Lung (tissue), 12 donors: ENCODE measurements around the gene C5. TPM values are rescaled to one million over a fixed set of nuclear protein-coding genes. Genes with fewer than 3 reads are reported as not detected.

Source experiments
- ATAC-seq: fragments of 200-7000 bp; cut with Tn5 transposase; one replicate; pipeline ENCODE4 v1.9.1; 2020; ENCODE audit warnings: moderate number of reproducible peaks; ENCODE audit not compliant: insufficient read depth, low FRiP score
- DNase-seq, 3 donors: peaks; one replicate each; pipeline ENCODE4 v3.0.0-alpha.2; 2013 to 2017
- H3K27ac ChIP-seq, 2 donors: one replicate each; pipeline ENCODE4 v1.5.1; 2013; ENCODE audit warnings: mild to moderate bottlenecking in 2 of 2, moderate library complexity in 2 of 2, control low read depth in 1 of 2, inconsistent platforms in 1 of 2, low read depth in 1 of 2, low read length in 1 of 2
- H3K27me3 ChIP-seq, 3 donors: one replicate each; pipeline ENCODE4 v1.5.1; 2013; ENCODE audit warnings: low read length in 2 of 3; ENCODE audit not compliant: control insufficient read depth in 3 of 3, insufficient read depth in 3 of 3
- H3K36me3 ChIP-seq, 4 donors: one replicate each; pipeline ENCODE4 v1.5.1; 2013; ENCODE audit warnings: low read length in 4 of 4, mild to moderate bottlenecking in 1 of 4, moderate library complexity in 1 of 4; ENCODE audit not compliant: control insufficient read depth in 4 of 4, insufficient read depth in 4 of 4
- H3K4me1 ChIP-seq, 5 donors: one replicate each; pipeline ENCODE4 v1.5.1; 2013; ENCODE audit warnings: low read length in 5 of 5, mild to moderate bottlenecking in 2 of 5, moderate library complexity in 1 of 5; ENCODE audit not compliant: control insufficient read depth in 5 of 5, insufficient read depth in 5 of 5
- H3K4me3 ChIP-seq: one replicate; pipeline ENCODE4 v1.5.1; 2013; ENCODE audit warnings: mild to moderate bottlenecking, control low read depth, moderate library complexity
- H3K9ac ChIP-seq, 2 donors: one replicate each; pipeline ENCODE4 v1.5.1; 2013; ENCODE audit warnings: low read length in 2 of 2, control low read depth in 1 of 2; ENCODE audit not compliant: insufficient read depth in 1 of 2
- H3K9me3 ChIP-seq, 4 donors: one replicate each; pipeline ENCODE4 v1.5.1; 2013; ENCODE audit warnings: low read length in 3 of 4, mild to moderate bottlenecking in 1 of 4, moderate library complexity in 1 of 4; ENCODE audit not compliant: control insufficient read depth in 4 of 4, insufficient read depth in 3 of 4
- WGBS, 2 donors: extraction: QIAGEN DNeasy Blood & Tissue Kit; methylation state at CpG; one replicate each; pipeline ENCODE4 v1.1.7; 2013; 5-methylcytosine and 5-hydroxymethylcytosine counted together
- polyA plus RNA-seq, 2 donors: library from polyadenylated mRNA; stranded (reverse); fragments of 200-250 nt; gene quantifications; one replicate each; pipeline ENCODE4 v1.2.1, GENCODE V29; 2013
- total RNA-seq, 2 donors: library from RNA; depleted of rRNA in 1 of 2; stranded (reverse); fragments of >200 nt in 1 of 2; gene quantifications; one replicate each; pipeline ENCODE4 v1.2.1, GENCODE V29; 2014 to 2021
- TF ChIP-seq, protein P1 (sequence below): IDR thresholded peaks from 2 replicates; pipeline ENCODE4 v1.5.1; 2012; ENCODE audit warnings: mild to moderate bottlenecking; ENCODE audit errors: control extremely low read depth, extremely low read depth
- donor health status: control.
- donor health status: control.
- donor health status: Bipolar disorder and iron deficiency.
- donor health status: healthy.
- donor health status: DM: yes; HTN: yes; CAD: no.

The C5 gene
- total and polyA plus RNA-seq, 4 donors: 9.5 to 53.2 (median 13.1) TPM

DNA sequence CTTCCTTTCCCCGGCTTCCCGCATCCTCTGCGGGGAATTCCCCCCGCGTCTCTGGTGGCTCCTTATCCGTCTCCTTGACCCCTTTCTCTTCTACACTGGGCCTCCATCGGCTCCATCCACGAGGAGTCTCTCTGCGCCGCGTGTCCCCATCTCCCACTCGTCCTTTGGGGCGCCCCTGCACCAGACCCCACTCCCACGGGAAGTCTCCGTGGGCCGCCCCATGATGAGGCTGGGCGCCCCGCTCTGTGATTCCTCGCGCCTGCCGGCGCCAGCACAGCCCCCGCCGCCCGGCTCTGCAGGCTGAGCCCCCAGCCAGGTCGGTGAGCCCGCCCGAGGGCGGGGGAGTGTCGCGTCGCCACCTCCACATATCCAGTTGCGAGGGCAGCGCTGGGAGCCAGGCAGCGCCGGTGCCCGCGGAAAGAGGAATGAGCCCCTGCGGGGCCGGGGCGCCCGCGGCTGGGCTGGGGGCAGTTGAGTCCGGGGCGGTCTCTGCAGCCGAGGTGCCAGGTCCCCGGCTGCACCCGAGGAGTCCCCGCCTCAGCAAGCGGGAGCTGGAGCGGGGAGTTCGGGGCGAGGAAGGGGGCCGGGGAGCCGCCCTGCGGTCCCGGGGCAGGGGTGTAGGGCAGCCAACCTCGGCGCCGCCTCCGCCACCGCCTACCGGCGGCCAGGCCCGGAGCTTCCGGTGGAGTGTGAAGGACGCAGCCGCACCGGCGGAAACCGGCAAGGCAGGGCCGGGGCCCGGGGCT lies 121.4 kb downstream of the C5 start:
- WGBS, 2 donors: 1% methylated on average over 59 to 73 of the region's 73 CpGs
- Histone ChIP-seq H3K27me3 (no peaks in the 10 kb centered on the region), H3K4me3 (peak overlapping the region; percentile 67), H3K9ac (peak overlapping the region; percentile 18 to 61), H3K27ac (peak overlapping the region; percentile 84 to 98), H3K4me1 (peaks cover 0 to 32% (median 12%) of the 10 kb centered on the region in 5 donors), H3K36me3 (no peaks in the 10 kb centered on the region), H3K9me3 (peaks cover 0 to 1% (median 0%) of the 10 kb centered on the region in 4 donors)
- TF ChIP-seq, protein P1, sequence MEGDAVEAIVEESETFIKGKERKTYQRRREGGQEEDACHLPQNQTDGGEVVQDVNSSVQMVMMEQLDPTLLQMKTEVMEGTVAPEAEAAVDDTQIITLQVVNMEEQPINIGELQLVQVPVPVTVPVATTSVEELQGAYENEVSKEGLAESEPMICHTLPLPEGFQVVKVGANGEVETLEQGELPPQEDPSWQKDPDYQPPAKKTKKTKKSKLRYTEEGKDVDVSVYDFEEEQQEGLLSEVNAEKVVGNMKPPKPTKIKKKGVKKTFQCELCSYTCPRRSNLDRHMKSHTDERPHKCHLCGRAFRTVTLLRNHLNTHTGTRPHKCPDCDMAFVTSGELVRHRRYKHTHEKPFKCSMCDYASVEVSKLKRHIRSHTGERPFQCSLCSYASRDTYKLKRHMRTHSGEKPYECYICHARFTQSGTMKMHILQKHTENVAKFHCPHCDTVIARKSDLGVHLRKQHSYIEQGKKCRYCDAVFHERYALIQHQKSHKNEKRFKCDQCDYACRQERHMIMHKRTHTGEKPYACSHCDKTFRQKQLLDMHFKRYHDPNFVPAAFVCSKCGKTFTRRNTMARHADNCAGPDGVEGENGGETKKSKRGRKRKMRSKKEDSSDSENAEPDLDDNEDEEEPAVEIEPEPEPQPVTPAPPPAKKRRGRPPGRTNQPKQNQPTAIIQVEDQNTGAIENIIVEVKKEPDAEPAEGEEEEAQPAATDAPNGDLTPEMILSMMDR: no peak
- ATAC-seq: peak; percentile 88
- DNase-seq: peak; percentile 64 to 82 (median 75)

DNA sequence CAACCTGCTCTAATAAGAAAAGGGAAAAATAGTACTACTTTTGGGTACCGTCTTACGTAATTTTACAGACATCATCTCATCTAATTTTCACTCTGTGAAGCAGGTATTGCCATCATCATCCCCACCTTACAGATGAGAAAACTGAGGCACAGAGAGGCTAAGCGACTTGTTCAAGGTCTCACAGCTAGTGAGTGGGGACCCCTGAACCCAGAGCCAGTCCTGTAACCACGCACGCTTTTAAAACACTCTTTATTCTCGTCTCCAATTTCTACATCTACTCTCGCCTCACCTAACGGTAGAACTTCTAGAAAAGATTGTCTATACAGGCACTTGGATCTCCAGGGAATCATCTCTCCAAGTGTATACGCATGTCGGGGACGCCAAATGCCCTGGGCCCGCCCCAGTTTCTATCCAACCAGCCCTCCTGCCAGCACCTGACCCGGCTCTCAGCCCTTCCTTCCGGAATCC lies 122.0 kb downstream of the C5 start:
- 36 to 45% methylated on average over 14 of the region's 14 CpGs for WGBS, 2 donors
- DNase-seq: no peak
- Histone ChIP-seq H3K4me3 (peak overlapping the region; percentile 67), H3K36me3 (peaks cover 0 to 2% (median 0%) of the 10 kb centered on the region in 4 donors), H3K27me3 (no peaks in the 10 kb centered on the region), H3K9ac (peak overlapping the region; percentile 18 to 61), H3K9me3 (peaks cover 0 to 1% (median 0%) of the 10 kb centered on the region in 4 donors), H3K4me1 (peaks cover 0 to 27% (median 12%) of the 10 kb centered on the region in 5 donors), H3K27ac (peak overlapping the region; percentile 84 to 98)
- TF ChIP-seq, protein P1: no peak
- peak; percentile 64 for ATAC-seq

DNA sequence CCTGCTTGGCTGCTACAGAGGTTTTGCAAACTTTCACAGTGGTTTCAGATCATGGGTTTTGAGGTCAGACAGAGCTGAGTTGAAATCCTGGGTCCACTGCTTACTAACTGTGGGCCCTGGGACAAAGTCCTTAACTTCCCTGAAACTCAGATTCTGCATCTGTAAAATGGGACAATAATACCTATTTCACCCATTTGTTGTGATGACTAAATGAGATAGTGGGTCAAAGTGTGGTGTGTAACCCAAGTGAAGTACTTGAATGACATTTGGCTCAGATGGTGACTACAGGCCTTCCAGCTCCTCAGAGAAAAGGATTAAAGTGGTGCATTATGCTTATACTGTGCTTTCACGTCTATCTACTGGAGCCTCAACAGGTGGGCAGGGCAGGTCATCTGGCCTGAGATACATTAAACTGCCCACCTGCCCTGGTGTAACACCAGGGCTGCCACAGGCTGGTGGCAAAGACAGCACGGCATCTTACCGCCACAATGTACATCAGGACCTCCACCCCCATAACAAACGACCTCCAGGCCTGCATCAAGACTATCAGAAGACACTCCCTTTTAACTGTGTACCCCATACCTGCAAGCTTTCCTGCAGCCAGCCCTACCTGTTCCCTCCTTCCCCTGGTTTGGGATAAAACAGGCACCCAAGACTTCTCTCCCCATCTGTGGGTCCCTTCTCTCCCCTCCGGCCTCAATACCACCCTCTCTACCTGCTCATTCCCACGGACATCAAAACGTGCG lies 122.6 kb downstream of the C5 start:
- Histone ChIP-seq H3K4me1 (peaks cover 0 to 28% (median 12%) of the 10 kb centered on the region in 5 donors), H3K9ac (no peak overlapping the region), H3K27me3 (no peaks in the 10 kb centered on the region), H3K36me3 (peaks cover 0 to 2% (median 0%) of the 10 kb centered on the region in 4 donors), H3K9me3 (peaks cover 0 to 1% (median 0%) of the 10 kb centered on the region in 4 donors), H3K27ac (peak overlapping the region in 1 of 2 donors; percentile 46), H3K4me3 (no peak overlapping the region)
- no peak for ATAC-seq
- no peak for DNase-seq
- 59 to 76% methylated on average over 8 of the region's 8 CpGs for WGBS, 2 donors
- TF ChIP-seq, protein P1: no peak
